Posterior cingulate gyrus (tissue), 11 donors: ENCODE data around the gene MAP2K5.
"Not testable (repeated sequence)": the region's sequence is repeated elsewhere in the genome, so short reads cannot be mapped to it uniquely, and the experiment has no call there.

Experiments
- DNase-seq, 10 donors: peaks; one replicate each; pipeline versions ENCODE4 v3.0.0 to v3.0.0-alpha.2; 2020 to 2021; ENCODE audit warnings: mixed read lengths in 3 of 10
- intact Hi-C: fragments of 100-400 bp; cut with DNase I; formaldehyde crosslinking; loops from one replicate; pipeline ENCODE4 v1.15.1; 2023

Gene MAP2K5

DNA sequence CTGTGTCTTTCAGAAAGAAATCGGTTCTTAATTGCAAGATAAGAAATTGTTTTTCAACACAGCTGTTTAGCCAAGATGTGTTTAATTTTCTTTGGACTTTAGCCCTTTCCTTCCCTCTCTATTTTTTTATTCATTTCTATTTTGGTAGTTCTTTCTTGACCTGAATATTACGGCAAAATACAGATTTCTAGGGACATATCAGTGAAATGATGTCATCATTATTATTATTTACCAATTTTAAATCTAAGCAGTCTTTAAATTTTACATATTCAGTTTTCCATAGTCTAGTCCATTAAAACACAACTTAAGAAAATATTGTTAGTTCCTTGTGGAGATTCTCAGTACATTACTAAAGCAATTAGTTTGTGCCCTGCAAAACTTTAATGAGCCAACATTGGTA, 104.3 kb downstream of the MAP2K5 start:
- DNase-seq: no peak
- intact Hi-C loops: no loop called here

DNA sequence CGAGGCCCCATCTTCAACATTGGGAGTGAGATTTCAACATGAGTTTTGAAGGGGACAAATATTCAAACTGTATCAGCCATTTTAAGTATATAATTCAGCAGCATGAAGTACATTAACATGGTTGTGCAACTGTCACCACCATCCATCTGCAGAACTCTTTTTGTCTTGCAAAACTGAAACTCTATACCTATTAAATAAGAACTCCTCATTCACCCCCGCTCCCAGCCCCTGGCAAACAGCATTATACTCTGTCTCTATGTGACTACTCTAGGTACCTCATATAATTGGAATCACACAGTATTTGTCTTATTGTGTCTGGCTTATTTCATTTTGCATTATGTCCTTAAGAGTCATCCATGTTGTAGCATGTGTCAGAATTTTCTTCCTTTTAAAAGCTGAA, 110.1 kb downstream of the MAP2K5 start:
- no peak for DNase-seq
- intact Hi-C loops: no loop called here

DNA sequence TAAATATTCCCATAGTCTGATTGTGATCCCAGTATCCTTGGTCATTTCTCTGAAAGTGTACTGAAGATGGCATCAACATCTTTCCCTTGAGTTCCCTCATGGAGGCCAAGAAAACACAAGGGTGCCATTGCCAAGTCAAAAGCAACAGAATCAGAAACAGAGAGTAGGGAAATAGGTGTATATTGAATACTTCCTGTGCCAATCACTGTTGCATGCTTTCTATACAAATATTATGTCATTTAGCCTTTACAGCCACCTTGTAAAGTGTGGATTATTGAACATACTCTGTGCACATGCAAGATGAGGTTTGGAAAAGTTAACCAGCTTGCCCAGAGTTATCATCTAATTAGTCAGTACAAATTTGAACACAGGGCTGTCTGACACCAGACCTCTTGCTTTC, 117.9 kb downstream of the MAP2K5 start:
- intact Hi-C loops: no loop called here
- DNase-seq: no peak

DNA sequence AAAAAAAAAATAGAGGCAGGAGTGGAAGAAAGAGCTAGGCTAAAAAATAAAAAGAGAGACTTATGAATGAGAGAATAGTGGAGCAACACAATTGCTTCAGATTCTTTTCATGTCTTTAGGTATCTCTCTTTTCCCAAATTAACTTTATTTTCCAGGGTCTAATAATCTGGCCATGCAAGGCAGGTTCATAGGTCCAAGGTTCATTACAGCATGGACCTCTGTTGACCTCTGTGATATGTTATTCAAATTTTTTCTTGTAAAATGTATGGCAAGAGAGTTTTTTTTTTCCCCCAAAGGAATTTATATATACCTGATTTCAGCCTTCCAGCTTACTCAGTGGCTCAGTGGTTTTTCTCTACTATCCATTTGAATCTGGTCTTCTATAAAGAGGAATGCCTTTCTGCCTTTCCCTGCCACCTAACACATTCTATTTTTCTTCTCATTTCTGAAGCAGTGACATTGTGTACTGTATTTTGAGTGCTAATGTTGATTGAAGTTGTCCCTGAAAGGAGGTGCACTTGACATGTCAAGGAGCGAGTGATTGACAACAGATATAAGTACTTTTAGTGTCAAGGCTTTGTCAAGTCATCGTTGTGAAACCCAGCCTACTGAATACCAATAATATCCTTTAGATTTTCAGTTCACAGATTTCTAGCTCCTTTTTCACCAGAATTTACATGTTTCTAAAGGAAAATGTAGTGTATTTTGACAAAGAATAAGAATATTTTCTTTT, 118.5 kb downstream of the MAP2K5 start:
- DNase-seq: no peak
- intact Hi-C loops: no loop called here

DNA sequence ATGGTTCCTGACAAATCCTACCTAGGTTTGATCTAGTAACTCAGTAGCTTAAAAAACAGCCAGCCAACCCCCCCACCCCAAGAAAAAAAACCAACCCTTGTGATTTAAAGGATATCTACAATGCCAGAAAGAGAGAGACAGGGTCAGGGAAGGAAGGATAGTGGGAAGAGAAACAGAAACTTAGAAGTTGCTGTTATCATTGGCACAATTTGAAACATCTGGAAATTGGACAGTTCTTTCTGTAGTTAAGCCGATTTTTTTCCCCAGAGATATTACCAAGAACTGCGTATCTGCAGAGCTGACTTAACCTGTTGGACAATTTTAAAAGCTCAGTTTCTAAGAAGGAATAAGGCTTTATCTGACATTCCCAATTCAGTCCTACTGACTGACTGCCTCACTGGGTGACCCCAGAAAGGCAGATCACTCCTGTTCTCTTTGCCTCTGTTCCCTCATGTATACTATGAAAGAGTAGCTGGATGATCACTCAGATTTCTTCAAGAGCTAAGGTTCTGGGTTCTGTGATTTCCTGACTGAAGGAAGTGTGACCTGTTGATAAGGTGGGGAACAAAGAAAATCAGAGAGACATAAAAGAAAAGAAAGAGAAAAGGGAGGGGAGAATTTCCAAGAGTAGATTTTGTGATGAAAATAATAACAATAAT, 128.3 kb downstream of the MAP2K5 start:
- intact Hi-C loops: no loop called here
- DNase-seq: no peak

DNA sequence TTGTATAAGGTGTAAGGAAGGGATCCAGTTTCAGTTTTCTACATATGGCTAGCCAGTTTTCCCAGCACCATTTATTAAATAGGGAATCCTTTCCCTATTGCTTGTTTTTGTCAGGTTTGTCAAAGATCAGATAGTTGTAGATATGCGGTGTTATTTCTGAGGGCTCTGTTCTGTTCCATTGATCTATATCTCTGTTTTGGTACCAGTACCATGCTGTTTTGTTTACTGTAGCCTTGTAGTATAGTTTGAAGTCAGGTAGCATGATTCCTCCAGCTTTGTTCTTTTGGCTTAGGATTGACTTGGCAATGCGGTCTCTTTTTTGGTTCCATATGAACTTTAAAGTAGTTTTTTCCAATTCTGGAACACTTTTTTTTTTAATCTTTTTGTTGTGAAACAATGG, 130.3 kb downstream of the MAP2K5 start:
- DNase-seq, intact Hi-C loops: not testable (repeated sequence)

DNA sequence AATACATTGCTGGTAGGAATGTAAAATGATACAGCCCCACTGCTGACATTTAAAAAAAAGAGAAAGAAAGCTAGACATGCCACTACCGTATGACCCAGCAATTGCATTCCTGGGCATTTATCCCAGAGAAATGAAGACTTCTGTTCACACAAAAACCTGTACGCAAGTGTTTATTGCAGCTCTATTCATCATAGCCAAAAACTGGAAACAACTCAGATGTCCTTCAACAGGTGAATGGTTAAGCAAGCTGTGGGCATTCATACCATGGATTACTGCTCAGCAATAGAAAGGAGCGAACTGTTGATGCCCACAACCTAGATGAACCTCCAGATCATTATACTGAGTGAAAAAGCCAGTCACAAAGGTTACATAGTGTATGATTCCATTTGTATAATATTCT, 132.5 kb downstream of the MAP2K5 start:
- DNase-seq: no peak
- intact Hi-C loops: no loop called here

DNA sequence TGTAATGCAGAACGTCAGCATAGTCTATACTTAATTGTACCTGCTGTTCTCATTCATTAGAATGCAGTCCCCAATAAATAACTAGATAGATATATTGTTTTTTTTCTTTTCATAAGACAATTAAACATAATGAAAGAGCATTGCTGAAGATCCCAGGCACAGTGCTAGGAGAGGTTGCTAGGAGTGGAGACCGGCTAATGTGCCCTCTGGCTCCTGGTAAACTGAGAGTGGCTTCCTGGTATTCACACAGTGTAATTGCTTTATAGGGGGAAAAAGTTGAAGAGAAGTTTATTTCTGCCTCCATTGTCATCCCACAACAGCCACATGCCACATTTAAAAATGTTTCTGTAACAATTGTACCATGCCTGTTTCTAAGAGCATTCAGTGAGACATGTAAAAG, 135.6 kb downstream of the MAP2K5 start:
- intact Hi-C loops: no loop called here
- no peak for DNase-seq

DNA sequence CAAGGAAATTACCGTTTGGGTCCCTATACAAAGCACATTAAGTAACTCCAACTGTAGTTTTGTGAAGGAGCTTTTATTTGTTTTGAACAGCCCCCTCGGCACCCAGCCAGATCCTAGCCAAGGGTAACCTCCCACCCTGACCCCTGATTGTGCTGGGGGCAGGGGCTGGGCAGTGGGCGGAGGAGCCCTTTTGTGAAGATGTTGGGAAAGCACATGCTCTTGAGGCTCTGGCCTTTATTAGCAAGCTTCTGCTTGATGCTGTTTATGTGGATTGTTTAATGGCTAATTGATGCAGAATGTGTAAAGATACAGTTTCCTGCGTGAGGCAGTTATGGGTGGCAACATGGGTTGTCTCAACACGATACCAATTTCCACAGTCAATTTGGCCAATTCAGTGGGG, 136.5 kb downstream of the MAP2K5 start:
- intact Hi-C loops: no loop called here
- DNase-seq: no peak

DNA sequence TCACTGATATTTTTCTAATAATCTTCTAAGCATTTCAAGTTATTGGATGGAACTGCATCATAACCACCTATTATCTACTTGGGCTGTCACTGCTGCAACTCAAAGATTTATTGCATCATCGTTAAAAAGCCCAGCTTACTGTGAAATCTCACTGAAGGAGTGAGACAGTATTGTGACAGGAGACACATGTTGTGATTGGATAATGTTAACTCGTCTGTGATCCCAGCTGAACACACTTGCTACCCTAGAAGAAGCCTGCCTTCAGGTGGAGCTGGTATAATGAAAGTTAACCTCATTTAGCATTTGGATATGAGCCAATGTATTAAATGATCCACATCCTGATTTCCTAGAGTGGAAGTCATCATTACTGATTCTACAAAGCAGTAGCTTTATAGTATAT, 138.1 kb downstream of the MAP2K5 start:
- no peak for DNase-seq
- intact Hi-C loops: no loop called here

DNA sequence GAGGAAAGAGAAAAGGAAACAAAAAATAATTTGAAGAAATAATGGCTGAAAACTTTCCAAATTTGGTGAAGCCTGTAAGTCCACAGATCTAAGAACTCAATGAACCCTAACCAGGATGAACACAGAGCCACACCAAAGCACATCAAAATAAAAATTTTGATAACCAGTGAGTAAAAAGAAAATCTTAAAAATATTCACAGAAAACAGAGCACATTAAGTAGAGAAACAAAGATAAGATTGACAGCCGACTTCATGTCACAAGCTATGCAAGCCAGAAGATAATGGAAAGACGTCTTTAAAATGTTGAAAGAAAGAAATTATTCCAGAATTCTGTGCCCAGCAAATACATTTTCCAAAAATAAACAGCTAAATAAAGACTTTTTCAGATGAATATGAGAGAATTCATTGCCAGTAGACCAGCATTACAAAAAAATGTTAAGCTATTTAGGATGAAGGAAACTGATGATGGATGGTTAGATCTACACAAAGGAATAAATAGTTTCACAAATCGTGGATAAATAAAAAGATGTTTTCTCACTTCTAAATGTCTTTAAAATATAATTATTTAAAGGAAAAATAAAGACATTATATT, 142.6 kb downstream of the MAP2K5 start:
- intact Hi-C loops: no loop called here
- DNase-seq: no peak

DNA sequence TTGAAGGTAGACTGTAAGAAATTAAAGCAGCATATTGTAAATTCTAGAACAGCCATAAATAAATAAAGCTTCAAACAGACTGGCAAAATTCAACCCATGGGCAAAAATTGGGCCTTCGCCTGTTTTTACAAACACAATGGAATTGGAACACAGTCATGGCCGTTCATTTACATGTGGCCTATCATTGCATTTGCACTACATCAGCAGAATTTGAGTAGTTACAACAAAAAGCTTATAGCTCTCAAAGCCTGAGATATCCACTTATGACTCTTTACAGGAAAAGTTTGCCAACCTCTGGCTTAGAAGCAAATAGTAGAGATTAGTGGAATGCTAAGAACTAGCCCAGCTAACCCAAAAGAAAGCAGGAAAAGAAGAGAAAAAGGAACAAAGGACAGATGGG, 143.2 kb downstream of the MAP2K5 start:
- intact Hi-C loops: no loop called here
- no peak for DNase-seq

DNA sequence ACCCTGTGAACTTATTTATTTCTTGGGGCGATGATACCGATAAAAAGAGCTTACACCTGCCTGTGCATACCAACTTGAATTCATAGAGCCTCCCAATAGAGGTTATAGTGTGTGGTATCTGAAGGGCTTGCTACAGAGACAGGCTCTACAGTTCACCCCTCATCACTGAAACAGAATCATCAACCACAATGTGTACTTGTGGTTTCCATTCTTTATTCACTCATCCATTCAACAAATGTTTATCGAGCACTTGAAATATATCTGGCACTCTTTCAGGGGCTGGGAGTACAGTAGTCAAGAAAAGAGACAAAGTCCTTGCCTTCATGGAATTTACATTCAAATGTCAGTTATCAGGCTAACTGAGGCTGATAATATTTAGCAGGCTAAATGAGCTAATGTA, 148.4 kb downstream of the MAP2K5 start:
- intact Hi-C loops: no loop called here
- DNase-seq: no peak

DNA sequence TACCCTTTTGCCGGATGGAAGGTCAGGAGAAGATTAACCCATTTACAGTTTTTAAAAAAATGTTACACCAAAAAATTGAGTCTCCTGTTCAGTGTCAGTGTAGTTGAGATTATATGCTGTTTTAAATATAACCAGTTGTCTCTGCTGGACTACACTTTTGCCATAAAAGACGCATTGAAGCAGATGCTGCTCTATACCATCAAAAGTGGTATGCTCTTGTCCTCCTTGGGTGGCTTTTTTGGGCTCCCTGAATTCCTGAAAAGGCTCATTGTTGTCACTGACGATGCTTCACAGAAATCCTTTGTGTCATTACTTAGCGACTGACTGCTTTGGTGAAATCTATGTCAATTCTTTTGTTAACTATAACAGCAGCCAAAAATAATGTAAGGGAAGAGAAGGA, 148.9 kb downstream of the MAP2K5 start:
- DNase-seq: no peak
- intact Hi-C loops: no loop called here

DNA sequence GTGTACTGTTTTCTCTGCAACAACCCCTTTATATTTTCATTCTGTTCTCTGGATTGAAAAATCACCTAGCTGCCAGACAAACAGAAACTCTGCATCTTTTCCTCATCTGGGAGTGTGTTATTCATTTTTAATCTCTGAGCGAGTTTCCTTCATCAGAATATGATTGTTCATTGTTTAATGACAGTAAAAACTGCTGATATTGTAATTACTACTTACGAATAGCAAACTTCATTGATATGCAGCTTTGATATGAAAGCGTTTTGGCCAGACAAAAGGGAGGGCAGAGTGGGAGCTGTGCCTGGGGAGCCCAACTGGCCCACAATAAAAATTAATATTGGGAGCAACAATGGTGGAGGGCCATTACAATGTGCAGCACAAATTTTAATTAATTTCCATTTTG, 150.1 kb downstream of the MAP2K5 start:
- no peak for DNase-seq
- intact Hi-C loops: no loop called here

DNA sequence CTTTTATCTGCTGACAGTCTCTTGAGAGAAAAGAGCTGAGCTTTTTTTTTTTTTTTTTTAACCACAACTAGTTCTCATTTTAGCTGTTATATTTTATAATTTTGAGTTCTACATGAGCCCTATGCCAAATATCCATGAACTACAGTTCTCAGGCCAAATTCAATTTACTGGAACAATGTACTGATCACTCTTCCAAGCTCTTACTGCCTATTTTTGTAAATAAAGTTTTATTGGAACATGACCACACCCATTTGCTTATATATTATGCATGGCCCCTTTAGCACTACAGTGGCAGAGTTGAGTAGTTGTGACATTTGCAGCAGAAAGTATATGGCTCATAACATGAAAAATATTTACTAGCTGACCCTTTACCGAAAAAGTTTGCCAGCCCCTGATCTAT, 153.6 kb downstream of the MAP2K5 start:
- DNase-seq: no peak
- intact Hi-C loops: no loop called here

DNA sequence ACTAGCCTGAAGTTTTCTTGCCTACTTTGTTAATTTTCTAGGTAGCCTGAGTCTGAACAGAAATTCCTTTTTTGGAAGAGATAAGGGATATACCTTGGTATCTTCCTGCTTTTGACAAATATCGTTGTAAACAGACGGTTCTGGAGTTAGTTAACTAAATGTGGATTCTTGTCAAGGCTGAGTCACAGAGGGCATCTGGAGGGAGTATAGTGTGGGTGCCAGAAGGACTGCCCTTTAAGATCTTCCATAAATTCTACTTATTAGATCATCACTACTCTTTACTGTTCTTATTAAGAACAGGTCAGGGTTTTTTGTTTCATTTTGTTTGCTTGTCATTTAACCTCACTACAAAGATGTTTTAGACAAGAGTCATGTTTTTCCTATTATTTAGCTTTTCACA, 157.5 kb downstream of the MAP2K5 start:
- intact Hi-C loops: no loop called here

DNA sequence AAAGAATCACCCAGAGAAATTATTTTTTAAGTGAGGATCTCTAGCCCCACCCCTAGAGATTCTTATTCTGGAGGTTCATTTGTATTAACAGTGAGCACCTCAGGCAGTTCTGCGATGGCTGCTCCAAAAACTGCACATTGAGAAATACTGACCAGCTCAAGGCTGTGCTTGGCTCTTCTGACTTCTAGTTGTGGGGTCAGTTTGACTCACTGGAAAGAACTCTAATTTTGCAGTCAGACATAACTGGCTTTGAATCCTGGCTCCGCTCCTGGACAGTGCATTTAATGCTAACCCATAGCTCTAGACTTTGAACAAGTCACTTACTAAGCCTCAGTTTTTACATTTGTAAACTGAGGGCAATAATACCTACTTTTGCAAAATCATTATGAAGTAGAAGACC, 159.2 kb downstream of the MAP2K5 start:
- no peak for DNase-seq
- intact Hi-C loops: no loop called here

More for the DNA sequence above, 157.5 kb downstream of the MAP2K5 start:
- DNase-seq: no peak

DNA sequence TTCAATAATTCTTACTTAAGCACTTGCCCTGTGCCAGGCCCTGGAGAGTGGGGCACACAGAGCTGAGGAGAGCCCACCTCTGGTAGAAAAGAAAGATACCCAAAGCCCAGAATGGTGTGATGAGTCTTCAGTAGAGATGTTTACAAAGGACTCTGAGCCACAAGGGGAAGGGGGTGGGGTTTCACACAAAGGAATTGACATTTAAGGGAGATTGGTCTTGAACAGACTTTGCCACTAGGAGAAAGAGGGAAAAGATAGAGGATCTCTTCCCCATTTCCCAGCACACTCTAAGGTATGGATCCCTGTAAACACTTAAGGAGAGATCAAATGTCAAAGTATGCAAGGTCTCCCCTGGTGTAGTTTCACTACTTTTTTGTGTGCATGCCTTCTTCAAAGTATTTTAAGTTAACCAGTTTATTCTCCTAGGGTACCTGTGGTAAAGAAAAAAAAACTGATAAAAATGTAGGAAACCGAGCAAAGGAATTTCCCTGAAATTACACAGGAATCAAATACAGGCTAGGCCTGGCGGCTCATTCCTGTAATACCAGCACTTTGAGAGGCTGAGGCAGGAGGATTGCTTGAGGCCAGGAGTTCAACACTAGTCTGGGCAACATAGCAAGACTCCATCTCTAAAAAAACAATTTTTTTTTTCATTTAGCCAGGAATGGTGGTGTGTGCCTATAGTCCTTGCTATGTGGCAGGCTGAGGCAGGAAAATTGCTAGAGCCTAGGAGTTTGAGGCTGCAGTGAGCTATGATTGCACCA, 165.2 kb downstream of the MAP2K5 start:
- no peak for DNase-seq
- intact Hi-C loops: no loop called here

DNA sequence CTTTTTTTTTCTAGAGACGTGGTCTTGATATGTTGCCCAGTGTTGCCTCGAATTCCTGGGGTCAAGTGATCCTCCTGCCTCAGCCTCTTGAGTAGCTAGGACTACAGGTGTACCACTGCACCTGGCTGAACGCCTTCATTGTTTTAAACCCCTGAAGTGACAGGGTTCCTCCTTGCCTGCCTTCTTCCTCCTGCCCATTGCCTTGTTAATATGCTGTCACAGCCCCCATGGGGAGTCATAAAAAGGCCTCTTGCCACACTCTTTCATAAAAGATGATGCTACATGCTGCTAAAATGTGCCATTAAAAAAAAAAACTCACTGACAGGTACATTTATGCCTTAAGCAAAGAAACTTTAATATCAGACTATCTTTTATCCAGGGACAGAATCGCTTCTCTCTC, 166.0 kb downstream of the MAP2K5 start:
- DNase-seq: no peak
- intact Hi-C loops: no loop called here

DNA sequence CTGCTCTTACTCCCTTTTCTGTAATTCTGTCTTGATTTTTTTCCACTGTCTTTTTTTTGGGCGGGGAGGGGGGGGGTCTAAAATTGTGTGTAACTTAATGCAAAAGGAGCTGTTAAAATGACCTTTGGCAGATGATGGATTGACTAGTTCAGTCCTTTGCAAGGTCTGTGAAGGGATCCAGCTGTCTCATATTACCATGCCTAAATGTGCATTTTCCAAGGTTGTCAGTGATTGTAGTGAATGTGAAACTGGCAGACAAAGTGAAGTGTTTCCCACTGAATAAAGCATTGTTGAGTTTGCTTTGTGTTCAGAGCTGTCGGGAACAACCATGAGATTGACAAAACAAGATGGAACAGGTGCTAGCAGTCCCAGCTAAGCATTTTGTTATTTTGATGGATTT, 172.7 kb downstream of the MAP2K5 start:
- DNase-seq: no peak
- intact Hi-C loops: no loop called here
